ENCODE data around the gene GALNTL6. TPM values are rescaled to one million over a fixed set of nuclear protein-coding genes. Genes with fewer than 3 reads are reported as not detected.

The GALNTL6 gene
- polyA plus RNA-seq, 1 donor from 2014 or later = 14.9 TPM

DNA sequence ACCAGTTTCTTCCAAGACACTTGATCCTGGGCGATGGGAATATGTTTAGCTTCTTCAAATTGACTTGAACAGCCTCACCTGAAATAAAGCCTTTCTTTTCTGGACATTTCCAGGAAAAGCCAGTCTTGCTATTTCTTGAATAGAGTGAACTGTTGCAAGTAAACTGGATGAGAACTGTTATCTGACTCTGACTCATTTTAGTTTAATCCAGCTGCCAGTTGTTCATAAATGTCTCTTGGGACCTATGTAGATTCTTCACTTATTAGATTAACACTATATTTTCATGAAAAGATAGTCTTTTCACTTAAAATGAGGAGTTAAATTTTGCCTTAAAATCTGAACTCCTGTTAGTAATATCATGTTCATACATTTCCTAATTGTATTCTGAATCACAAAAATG, 740.0 kb downstream of the GALNTL6 start:
- Histone ChIP-seq H2AFZ (ENCODE audit: low read depth, low read length) (no peak overlapping the region), H3K4me3 (ENCODE audit: low read length) (no peak overlapping the region), H4K20me1 (ENCODE audit: insufficient read depth) (no peaks in the 10 kb centered on the region), H3K79me2 (replicated peaks; ENCODE audit: insufficient read depth, low read length) (no peaks in the 10 kb centered on the region), H3K4me2 (ENCODE audit: low read length) (no peak overlapping the region), H3K9ac (ENCODE audit: low read length) (no peak overlapping the region), H3K27me3 (ENCODE audit: insufficient read depth, low read depth, low read length) (no peaks in the 10 kb centered on the region), H3K27ac (ENCODE audit: low read length) (no peak overlapping the region), H3K36me3 (ENCODE audit: insufficient read depth, low read length) (no peaks in the 10 kb centered on the region), H3K9me2 (ENCODE audit: insufficient read depth, low read length) (no peaks in the 10 kb centered on the region), H3F3A (ENCODE audit: insufficient read depth, low read length, poor library complexity, severe bottlenecking) (no peaks in the 10 kb centered on the region), H3K9me3 (ENCODE audit: low read length) (no peaks in the 10 kb centered on the region)
- TF ChIP-seq POLR2AphosphoS5 (IDR thresholded peaks at IDR 0.05) = no peak
- TF ChIP-seq SMC3 (conservative IDR thresholded peaks at IDR 0.05; ENCODE audit: poor library complexity) = no peak
- no peak for TF ChIP-seq EP300 (conservative IDR thresholded peaks at IDR 0.05; ENCODE audit: poor library complexity, severe bottlenecking)
- no peak for TF ChIP-seq RAD21 (conservative IDR thresholded peaks at IDR 0.05)
- TF ChIP-seq EZH2 (IDR thresholded peaks at IDR 0.05; ENCODE audit: borderline replicate concordance, insufficient read depth, low read length, poor library complexity, severe bottlenecking) = no peak
- no peak for TF ChIP-seq MXI1 (conservative IDR thresholded peaks at IDR 0.05; ENCODE audit: poor library complexity, severe bottlenecking)
- TF ChIP-seq TAF1 (IDR thresholded peaks at IDR 0.05; ENCODE audit: low read depth) = no peak
- TF ChIP-seq, protein P1, sequence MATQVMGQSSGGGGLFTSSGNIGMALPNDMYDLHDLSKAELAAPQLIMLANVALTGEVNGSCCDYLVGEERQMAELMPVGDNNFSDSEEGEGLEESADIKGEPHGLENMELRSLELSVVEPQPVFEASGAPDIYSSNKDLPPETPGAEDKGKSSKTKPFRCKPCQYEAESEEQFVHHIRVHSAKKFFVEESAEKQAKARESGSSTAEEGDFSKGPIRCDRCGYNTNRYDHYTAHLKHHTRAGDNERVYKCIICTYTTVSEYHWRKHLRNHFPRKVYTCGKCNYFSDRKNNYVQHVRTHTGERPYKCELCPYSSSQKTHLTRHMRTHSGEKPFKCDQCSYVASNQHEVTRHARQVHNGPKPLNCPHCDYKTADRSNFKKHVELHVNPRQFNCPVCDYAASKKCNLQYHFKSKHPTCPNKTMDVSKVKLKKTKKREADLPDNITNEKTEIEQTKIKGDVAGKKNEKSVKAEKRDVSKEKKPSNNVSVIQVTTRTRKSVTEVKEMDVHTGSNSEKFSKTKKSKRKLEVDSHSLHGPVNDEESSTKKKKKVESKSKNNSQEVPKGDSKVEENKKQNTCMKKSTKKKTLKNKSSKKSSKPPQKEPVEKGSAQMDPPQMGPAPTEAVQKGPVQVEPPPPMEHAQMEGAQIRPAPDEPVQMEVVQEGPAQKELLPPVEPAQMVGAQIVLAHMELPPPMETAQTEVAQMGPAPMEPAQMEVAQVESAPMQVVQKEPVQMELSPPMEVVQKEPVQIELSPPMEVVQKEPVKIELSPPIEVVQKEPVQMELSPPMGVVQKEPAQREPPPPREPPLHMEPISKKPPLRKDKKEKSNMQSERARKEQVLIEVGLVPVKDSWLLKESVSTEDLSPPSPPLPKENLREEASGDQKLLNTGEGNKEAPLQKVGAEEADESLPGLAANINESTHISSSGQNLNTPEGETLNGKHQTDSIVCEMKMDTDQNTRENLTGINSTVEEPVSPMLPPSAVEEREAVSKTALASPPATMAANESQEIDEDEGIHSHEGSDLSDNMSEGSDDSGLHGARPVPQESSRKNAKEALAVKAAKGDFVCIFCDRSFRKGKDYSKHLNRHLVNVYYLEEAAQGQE (IDR thresholded peaks at IDR 0.05; ENCODE audit: borderline replicate concordance) = no peak
- TF ChIP-seq, protein P2, sequence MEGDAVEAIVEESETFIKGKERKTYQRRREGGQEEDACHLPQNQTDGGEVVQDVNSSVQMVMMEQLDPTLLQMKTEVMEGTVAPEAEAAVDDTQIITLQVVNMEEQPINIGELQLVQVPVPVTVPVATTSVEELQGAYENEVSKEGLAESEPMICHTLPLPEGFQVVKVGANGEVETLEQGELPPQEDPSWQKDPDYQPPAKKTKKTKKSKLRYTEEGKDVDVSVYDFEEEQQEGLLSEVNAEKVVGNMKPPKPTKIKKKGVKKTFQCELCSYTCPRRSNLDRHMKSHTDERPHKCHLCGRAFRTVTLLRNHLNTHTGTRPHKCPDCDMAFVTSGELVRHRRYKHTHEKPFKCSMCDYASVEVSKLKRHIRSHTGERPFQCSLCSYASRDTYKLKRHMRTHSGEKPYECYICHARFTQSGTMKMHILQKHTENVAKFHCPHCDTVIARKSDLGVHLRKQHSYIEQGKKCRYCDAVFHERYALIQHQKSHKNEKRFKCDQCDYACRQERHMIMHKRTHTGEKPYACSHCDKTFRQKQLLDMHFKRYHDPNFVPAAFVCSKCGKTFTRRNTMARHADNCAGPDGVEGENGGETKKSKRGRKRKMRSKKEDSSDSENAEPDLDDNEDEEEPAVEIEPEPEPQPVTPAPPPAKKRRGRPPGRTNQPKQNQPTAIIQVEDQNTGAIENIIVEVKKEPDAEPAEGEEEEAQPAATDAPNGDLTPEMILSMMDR (IDR thresholded peaks at IDR 0.05; ENCODE audit: poor library complexity, severe bottlenecking) = no peak

DNA sequence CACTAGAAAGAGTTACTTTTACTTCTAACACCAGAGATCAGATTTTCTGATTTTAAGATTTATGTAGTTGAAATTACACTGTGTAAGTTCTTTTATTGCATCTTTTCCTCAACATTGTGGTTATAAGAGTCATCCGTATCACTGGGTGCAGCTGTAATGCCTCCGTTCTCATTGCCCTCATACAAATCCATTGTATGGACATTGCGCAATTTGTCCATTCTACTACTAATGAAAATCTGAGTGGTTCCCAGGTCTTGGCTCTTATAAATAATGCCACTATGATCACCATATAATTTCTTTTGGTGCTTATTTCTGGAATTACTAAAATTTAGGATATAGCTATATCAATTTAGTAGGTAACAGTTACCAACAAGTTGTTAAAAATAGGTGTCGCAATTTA, 741.4 kb downstream of the GALNTL6 start:
- no peak overlapping the region for H3K4me3 ChIP-seq (ENCODE audit: low read length)

More for the DNA sequence above, 741.4 kb downstream of the GALNTL6 start:
- TF ChIP-seq MXI1 (conservative IDR thresholded peaks at IDR 0.05; ENCODE audit: poor library complexity, severe bottlenecking) (no peak), POLR2AphosphoS5 (IDR thresholded peaks at IDR 0.05) (no peak), EZH2 (IDR thresholded peaks at IDR 0.05; ENCODE audit: borderline replicate concordance, insufficient read depth, low read length, poor library complexity, severe bottlenecking) (no peak), RAD21 (conservative IDR thresholded peaks at IDR 0.05) (no peak), SMC3 (conservative IDR thresholded peaks at IDR 0.05; ENCODE audit: poor library complexity) (no peak), TAF1 (IDR thresholded peaks at IDR 0.05; ENCODE audit: low read depth) (no peak)
- TF ChIP-seq, protein P2 (IDR thresholded peaks at IDR 0.05; ENCODE audit: poor library complexity, severe bottlenecking) = no peak
- Histone ChIP-seq H4K20me1 (ENCODE audit: insufficient read depth) (no peaks in the 10 kb centered on the region), H3F3A (ENCODE audit: insufficient read depth, low read length, poor library complexity, severe bottlenecking) (no peaks in the 10 kb centered on the region), H3K27me3 (ENCODE audit: insufficient read depth, low read depth, low read length) (no peaks in the 10 kb centered on the region), H2AFZ (ENCODE audit: low read depth, low read length) (no peak overlapping the region), H3K36me3 (ENCODE audit: insufficient read depth, low read length) (no peaks in the 10 kb centered on the region), H3K4me2 (ENCODE audit: low read length) (no peak overlapping the region), H3K79me2 (replicated peaks; ENCODE audit: insufficient read depth, low read length) (no peaks in the 10 kb centered on the region), H3K9me2 (ENCODE audit: insufficient read depth, low read length) (no peaks in the 10 kb centered on the region), H3K9me3 (ENCODE audit: low read length) (no peaks in the 10 kb centered on the region), H3K9ac (ENCODE audit: low read length) (no peak overlapping the region), H3K27ac (ENCODE audit: low read length) (no peak overlapping the region)
